Iris pigment epithelial cell (primary cell): ENCODE measurements around the gene HSPBAP1.
"Not testable (repeated sequence)": the region's sequence is repeated elsewhere in the genome, so short reads cannot be mapped to it uniquely, and the experiment has no call there.

Source experiments
- DNase-seq: peaks from one replicate; pipeline ENCODE4 v3.0.0-alpha.2; 2011; ENCODE audit warnings: low read depth

HSPBAP1 gene

GRCh38 chr3:122784436-122784835 lies 9.2 kb downstream of the HSPBAP1 start:
- peak; percentile 90 for DNase-seq

GRCh38 chr3:122782804-122783203 lies 10.8 kb downstream of the HSPBAP1 start:
- DNase-seq: no peak

DNA sequence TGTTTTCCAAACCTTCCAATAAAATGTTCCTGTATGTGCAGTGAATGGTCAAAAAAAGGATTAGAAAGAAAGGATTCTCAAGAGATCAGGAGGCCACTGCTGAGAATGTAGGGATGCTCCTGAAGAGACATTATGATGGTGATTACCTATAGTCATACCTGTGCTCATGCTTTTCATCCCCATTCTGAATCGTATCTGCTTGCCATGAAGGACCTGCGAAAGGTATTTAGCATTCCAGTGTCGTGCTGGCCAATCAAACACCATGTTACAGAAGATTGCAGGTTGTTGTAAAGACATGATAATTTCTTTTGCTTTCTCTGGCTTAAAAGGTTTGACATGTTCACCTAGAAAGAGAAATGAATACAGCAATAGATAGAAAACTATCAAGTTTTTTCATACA lies 16.1 kb downstream of the HSPBAP1 start:
- no peak for DNase-seq

DNA sequence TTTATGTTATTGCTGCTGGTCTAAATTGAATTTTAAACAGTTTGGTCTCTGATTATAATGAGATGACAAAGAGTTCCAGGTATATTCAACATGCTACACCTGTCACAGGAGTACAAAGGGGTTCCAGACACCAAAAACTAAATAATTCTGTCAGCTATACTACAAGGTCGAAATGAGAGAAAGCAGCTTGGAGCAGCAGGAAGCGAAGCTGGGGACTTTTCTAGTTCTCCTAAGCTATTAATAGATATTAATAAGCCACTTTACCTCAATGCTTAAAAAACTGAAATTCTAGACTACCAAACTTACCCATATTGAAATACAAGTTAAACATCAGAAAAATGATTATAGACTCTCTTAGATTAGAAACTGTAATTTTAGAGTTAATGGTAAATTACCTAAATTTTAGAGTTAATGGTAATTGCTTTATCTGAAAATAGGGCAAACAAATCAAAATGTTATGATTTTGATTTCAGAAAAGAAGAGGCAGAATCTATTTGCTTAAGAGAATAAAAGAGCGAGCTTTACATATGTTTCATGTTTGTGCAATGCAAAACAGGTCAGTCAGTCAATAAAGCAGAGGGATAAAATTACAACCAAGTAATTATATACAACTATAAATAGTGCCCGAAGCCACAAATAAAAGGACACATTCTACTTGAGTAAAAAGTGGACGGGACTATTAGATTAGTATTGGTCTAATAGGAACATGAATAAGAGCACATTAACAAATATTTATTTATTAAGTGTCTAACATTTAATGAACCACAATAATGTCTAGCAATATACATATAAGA lies 16.8 kb downstream of the HSPBAP1 start:
- no peak for DNase-seq

DNA sequence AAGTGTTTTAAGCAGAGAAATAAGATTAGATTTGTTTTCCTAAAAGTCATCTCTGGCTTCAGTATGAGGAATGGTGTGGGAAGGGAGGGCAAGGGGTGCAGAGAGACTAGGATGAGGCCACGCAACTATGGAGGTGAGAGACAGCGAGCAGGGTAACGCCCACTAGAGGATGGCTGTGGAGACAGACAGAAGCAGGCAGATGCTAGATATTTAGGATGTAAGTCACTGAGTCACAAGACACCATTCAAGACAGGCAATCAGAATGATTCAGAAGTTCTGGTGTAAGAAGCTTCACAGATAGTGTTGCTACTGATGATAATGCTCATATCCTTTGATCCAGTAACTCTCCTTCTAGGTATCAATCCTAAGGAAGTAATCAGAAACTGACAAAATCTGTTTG lies 19.1 kb downstream of the HSPBAP1 start:
- DNase-seq: peak; percentile 76

- no peak for DNase-seq
Observed at GRCh38 chr3:122773944-122774509, 19.6 kb downstream of the HSPBAP1 start.

DNA sequence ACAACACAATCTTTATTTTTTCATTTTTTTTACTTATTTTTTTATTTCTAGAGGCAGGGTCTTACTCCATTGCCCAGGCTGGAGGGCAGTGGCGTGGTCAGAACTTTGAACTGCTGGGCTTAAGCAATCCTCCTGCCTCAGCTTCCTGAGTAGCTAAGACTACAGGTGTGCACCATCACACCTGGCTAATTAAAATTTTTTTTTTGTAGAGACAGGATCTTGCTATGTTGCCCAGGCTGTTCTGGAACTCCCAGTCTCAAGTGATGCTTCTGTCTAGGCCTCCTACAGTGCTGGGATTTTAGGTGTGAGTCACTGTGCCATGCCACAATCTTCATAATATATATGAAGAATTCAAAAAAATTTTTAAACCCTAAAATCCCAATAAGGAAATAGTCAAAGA lies 20.8 kb downstream of the HSPBAP1 start:
- no peak for DNase-seq

- DNase-seq: no peak
Observed at GRCh38 chr3:122770521-122771202, 23.0 kb downstream of the HSPBAP1 start.

DNA sequence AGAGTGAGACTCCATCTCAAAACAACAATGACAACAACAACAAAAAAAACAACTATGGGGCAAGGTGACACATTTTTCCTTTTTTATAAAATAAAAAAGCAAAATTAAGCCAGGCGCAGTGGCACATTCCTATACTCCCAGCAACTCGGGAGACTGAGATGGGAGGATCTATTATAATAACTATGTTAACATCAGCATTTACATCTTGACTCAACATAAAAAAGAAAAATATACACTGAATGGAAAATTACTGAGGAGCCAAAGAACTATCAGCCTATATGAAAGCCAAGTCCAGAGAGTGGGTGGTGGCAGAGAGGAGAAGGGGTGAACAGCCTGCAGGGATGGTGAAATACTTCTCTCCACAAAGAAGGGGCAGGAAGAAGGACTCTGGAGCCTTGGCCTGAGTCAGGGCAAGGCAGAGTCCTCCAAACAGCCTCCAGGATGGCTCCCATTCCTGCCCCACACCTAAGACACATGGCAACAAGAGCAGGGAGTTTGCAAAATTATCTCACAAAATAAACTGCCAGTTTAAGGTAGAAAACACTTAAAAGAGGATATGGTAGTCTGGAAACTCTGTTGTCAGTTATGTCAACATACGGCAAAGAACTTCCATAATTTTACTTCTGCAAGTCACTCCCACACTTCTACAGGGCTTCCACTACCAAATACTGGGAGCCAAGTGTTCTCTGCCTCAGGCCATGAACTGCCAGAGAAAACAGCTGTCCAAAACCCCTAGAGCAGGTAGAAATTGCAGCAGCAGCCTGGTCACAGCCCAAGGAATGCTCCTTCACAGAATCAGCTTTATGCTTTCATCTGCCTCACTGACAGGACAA lies 25.9 kb downstream of the HSPBAP1 start:
- peak; percentile 25 for DNase-seq

GRCh38 chr3:122766430-122766829 lies 27.2 kb downstream of the HSPBAP1 start:
- no peak for DNase-seq

GRCh38 chr3:122760453-122761271 lies 33.0 kb downstream of the HSPBAP1 start:
- peak; percentile 62 for DNase-seq

DNA sequence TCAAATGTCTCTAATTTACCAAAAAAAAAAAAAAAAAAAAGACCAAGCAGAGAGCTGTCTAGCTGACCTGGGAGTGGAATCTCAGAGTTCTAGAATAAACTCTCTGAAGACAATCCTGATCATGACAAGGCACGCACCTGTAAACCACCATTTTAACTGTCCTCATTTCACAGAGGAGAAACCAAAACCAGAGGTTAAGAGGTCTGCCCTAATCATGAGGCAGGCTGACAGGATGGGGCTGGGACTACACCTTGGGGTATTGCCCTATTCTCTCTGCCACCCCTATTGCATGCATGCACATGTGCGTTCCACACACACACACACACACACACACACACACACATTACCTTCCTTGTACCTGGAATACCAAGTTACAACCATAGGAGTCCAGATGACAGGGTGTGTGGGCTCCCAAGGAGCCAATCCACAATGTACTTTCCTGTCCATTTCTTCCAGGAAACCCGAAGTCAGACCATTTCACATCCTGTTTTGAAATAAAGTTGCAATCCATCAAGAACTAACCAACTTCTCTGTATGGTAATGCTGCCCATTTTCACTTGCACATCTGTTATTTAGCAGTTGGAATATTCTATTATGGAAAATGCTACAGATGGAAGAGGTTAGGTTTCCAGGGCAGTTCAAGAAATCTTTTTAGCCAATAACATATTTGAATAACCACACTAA lies 34.6 kb downstream of the HSPBAP1 start:
- DNase-seq: peak; percentile 22

DNA sequence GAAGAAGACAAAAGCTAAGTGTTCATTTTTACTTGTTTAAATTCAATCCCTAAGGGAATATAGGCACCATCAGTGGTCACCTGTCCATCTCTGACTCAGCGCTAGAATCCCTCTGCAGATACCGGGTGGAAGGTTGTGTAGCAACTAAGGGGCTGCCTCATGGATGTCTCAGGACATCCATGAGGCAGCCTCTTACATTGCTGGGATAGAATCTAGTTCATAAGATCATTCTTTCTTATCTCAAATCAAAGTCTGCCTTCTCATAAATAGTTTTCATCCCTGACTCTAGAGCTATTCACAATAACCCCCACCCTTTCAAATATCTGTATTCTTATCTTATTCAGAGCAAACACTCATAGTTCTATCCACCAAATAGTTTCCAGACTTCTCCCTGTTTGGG lies 38.1 kb downstream of the HSPBAP1 start:
- no peak for DNase-seq

- peak; percentile 65 for DNase-seq
Observed at GRCh38 chr3:122754929-122755328, 38.7 kb downstream of the HSPBAP1 start.

DNA sequence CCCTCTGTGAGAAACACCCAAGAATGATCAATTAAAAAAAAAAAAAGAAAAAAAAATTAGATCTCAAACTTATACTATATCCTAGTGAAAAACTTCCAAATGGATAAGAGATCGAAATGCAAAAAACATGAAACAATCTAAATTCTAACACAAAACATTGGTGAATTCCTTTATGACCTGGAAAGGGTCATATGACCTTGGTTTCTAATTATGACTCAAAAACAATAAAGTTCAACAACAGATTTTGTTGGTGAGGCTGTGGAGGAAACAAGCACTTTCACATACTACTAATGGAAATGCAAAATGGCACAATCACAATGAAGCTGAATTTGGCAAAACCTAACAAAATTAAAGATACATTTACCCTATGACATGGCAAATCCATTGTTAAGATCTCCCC lies 45.3 kb downstream of the HSPBAP1 start:
- DNase-seq: no peak

- not testable (repeated sequence) for DNase-seq
Observed at GRCh38 chr3:122747295-122747694, 46.3 kb downstream of the HSPBAP1 start.

GRCh38 chr3:122745369-122746021 lies 48.1 kb downstream of the HSPBAP1 start:
- peak; percentile 92 for DNase-seq

- DNase-seq: no peak
Observed at GRCh38 chr3:122743581-122744120, 50.0 kb downstream of the HSPBAP1 start.

GRCh38 chr3:122742234-122742633 lies 51.4 kb downstream of the HSPBAP1 start:
- DNase-seq: no peak

DNA sequence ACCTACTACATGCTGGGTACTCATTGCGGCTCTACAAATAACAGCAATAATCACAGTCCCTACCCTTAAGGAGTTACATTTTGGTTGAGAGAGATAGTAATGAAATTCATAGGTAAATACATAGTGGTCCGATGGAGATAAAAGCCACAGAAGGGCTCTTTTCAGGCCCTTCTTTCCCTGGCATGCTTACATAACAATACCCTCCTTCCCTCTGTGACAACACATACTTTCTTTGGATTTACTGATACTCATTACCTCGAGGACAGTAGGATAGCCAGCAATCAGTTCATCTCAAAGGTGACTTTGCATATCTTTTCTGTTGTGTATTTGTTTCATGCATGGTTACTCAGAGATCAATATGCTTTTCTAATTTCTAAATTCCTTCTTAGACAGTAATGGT lies 54.5 kb downstream of the HSPBAP1 start:
- no peak for DNase-seq
